Measurements from ENCODE around the gene PRPS1.
"Not testable (repeated sequence)": the region's sequence is repeated elsewhere in the genome, so short reads cannot be mapped to it uniquely, and the experiment has no call there.

The PRPS1 gene

GRCh38 chrX:107627838-107628661 is at the start of gene PRPS1:
TSS of gene PRPS1 (plus strand) at chrX:107628510. CDS start at chrX:107628629, 119 bp downstream.
- DNase-seq (ENCODE audit: low read depth in 2 of 2), result peak; percentile 68 to 74

GRCh38 chrX:107579956-107580355 is 48.4 kb upstream of the PRPS1 start:
- DNase-seq (ENCODE audit: low read depth in 2 of 2), result no peak

GRCh38 chrX:107581923-107582322 is 46.4 kb upstream of the PRPS1 start:
- DNase-seq (ENCODE audit: low read depth in 2 of 2), result no peak

GRCh38 chrX:107589243-107589642 is 39.1 kb upstream of the PRPS1 start:
- no peak for DNase-seq (ENCODE audit: low read depth in 2 of 2)

GRCh38 chrX:107596651-107597050 is 31.7 kb upstream of the PRPS1 start:
- no peak for DNase-seq (ENCODE audit: low read depth in 2 of 2)

GRCh38 chrX:107597264-107597663 is 31.0 kb upstream of the PRPS1 start:
- no peak for DNase-seq (ENCODE audit: low read depth in 2 of 2)

- no peak for DNase-seq (ENCODE audit: low read depth in 2 of 2)
Measured at GRCh38 chrX:107597791-107598190, 30.5 kb upstream of the PRPS1 start.

GRCh38 chrX:107599450-107599861 is 28.9 kb upstream of the PRPS1 start:
- no peak for DNase-seq (ENCODE audit: low read depth in 2 of 2)

GRCh38 chrX:107600366-107600765 is 27.9 kb upstream of the PRPS1 start:
- no peak for DNase-seq (ENCODE audit: low read depth in 2 of 2)

- DNase-seq (ENCODE audit: low read depth in 2 of 2), result no peak
Measured at GRCh38 chrX:107601326-107601725, 27.0 kb upstream of the PRPS1 start.

GRCh38 chrX:107601759-107602158 is 26.6 kb upstream of the PRPS1 start:
- DNase-seq (ENCODE audit: low read depth in 2 of 2), result no peak

- DNase-seq (ENCODE audit: low read depth in 2 of 2), result no peak
Measured at GRCh38 chrX:107602694-107603239, 25.5 kb upstream of the PRPS1 start.

- DNase-seq (ENCODE audit: low read depth in 2 of 2), result no peak
Measured at GRCh38 chrX:107603429-107604159, 24.7 kb upstream of the PRPS1 start.

GRCh38 chrX:107609061-107609460 is 19.2 kb upstream of the PRPS1 start:
- not testable (repeated sequence) for DNase-seq (ENCODE audit: low read depth in 2 of 2)

- no peak for DNase-seq (ENCODE audit: low read depth in 2 of 2)
Measured at GRCh38 chrX:107610667-107611066, 17.6 kb upstream of the PRPS1 start.

- DNase-seq (ENCODE audit: low read depth in 2 of 2), result no peak
Measured at GRCh38 chrX:107619885-107620322, 8.4 kb upstream of the PRPS1 start.

GRCh38 chrX:107624893-107625292 is 3.4 kb upstream of the PRPS1 start:
- DNase-seq (ENCODE audit: low read depth in 2 of 2), result no peak

- DNase-seq (ENCODE audit: low read depth in 2 of 2), result no peak
Measured at GRCh38 chrX:107625739-107626138, 2.6 kb upstream of the PRPS1 start.

GRCh38 chrX:107626481-107626880 is 1.8 kb upstream of the PRPS1 start:
- DNase-seq (ENCODE audit: low read depth in 2 of 2), result no peak

- DNase-seq (ENCODE audit: low read depth in 2 of 2), result no peak
Measured at GRCh38 chrX:107626916-107627315, 1.4 kb upstream of the PRPS1 start.

- DNase-seq (ENCODE audit: low read depth in 2 of 2), result peak in 1 of 2 donors; percentile 17
Measured at GRCh38 chrX:107628662-107629539, 591 bp downstream of the PRPS1 start.

GRCh38 chrX:107629540-107629909 is 1.2 kb downstream of the PRPS1 start:
- no peak for DNase-seq (ENCODE audit: low read depth in 2 of 2)
